Esophagus squamous epithelium (tissue), 4 donors: ENCODE data around the gene KLHDC8A.

Experiments used
- CTCF ChIP-seq, 6 experiments: fragments of 450-650 bp in 4 of 6; fragments of 200-600 bp in 2 of 6; sonication (generic) in 2 of 6; IDR thresholded peaks; one replicate each; pipeline ENCODE4 v1.5.1; 2016 to 2019; ENCODE audit warnings: antibody characterized with exemption in 6 of 6, mild to moderate bottlenecking in 4 of 6, moderate library complexity in 4 of 6
- POLR2A ChIP-seq, 4 donors: fragments of 450-650 bp; IDR thresholded peaks; one replicate each; pipeline ENCODE4 v1.6.1; 2017; ENCODE audit warnings: antibody characterized with exemption in 4 of 4, mild to moderate bottlenecking in 4 of 4, moderate library complexity in 3 of 4

DNA sequence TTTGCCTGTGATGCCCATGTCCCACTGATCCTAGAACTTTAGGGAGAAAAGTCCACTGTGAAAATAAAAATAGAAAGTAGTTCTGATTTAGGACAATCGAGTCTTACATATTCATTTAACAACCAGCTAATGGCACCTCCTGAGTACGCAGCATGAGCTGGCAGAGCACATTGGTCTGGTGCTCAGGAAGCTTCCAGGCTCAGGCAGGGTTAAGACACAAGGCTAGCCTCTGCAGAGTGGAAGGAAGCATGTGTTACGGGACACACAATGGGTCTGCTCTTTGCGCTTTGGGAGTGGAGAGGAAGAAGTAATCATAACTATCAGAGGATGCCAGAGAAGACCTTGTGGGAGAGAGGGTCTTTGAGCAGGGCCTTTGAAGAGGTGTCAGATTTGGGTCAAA is 4.2 kb upstream of the KLHDC8A start:
- TF ChIP-seq POLR2A (IDR thresholded peaks at IDR 0.05) (no peak), CTCF (IDR thresholded peaks at IDR 0.05) (no peak)
